Body of pancreas (tissue), 4 donors: Measurements from ENCODE around the gene IFT43.

ENCODE experiments used
- CTCF ChIP-seq, 7 experiments: fragments of 450-650 bp in 4 of 7; fragments of 200-600 bp in 3 of 7; sonication (generic) in 3 of 7; IDR thresholded peaks; one replicate each; pipeline ENCODE4 v1.5.1; 2016 to 2019; ENCODE audit warnings: antibody characterized with exemption in 7 of 7
- POLR2A ChIP-seq, 3 donors: fragments of 450-650 bp; IDR thresholded peaks; one replicate each; pipeline ENCODE4 v1.6.1; 2016; ENCODE audit warnings: antibody characterized with exemption in 3 of 3, mild to moderate bottlenecking in 2 of 3

DNA sequence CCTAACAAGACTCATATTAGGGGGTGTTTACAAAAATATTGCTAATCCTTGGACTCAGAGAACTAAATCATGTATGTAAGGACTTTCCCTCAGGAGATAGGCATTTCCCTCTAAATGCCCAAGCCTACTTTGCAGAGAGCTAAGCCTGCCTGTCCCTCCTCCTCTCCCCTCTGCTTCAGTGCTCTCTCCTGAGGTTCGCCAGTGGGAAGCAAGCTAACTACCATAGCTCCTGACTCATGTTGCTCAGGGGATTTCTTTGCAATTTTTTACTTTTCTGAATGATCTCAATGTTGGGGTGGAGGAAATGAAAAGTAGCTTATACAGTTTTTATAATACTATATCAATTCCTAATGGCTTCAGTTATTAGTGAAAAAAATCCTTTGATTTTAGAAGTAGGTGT is 29.6 kb downstream of the IFT43 start:
- TF ChIP-seq POLR2A (IDR thresholded peaks at IDR 0.05): no peak
- TF ChIP-seq CTCF (IDR thresholded peaks at IDR 0.05): no peak
